Thyroid gland (tissue), 4 donors: ENCODE data around the gene CCKAR. TPM values are rescaled to one million over a fixed set of nuclear protein-coding genes. Genes with fewer than 3 reads are reported as not detected.

ENCODE experiments used
- DNase-seq, 2 donors: peaks; one replicate each; pipeline ENCODE4 v3.0.0-alpha.2; 2019
- H3K27ac ChIP-seq, 3 donors: fragments of 200-600 bp; sonication (generic); 1 replicate in 2 of 3; 2 replicates in 1 of 3; pipeline ENCODE4 v1.5.1; 2016 to 2019; ENCODE audit warnings: mild to moderate bottlenecking in 1 of 3, moderate library complexity in 1 of 3
- H3K27me3 ChIP-seq: fragments of 200-600 bp; sonication (generic); one replicate; pipeline ENCODE4 v1.5.1; 2019
- H3K36me3 ChIP-seq, 2 donors: fragments of 200-600 bp; sonication (generic); one replicate each; pipeline ENCODE4 v1.5.1; 2016 to 2019
- H3K4me1 ChIP-seq, 2 donors: fragments of 200-600 bp; sonication (generic); one replicate each; pipeline ENCODE4 v1.5.1; 2017 to 2019
- H3K4me3 ChIP-seq, 3 donors: fragments of 200-600 bp; sonication (generic); replicated peaks in 1 of 3; 1 replicate in 2 of 3; 2 replicates in 1 of 3; pipeline ENCODE4 v1.5.1; 2016; ENCODE audit warnings: mild to moderate bottlenecking in 1 of 3
- H3K9me3 ChIP-seq: fragments of 200-600 bp; sonication (generic); one replicate; pipeline ENCODE4 v1.5.1; 2017
- CTCF ChIP-seq, 6 experiments: fragments of 200-600 bp in 3 of 6; fragments of 450-650 bp in 3 of 6; sonication (generic) in 3 of 6; IDR thresholded peaks; one replicate each; pipeline ENCODE4 v1.5.1; 2016 to 2019; ENCODE audit warnings: antibody characterized with exemption in 6 of 6, mild to moderate bottlenecking in 2 of 6, inconsistent platforms in 1 of 6, moderate library complexity in 1 of 6
- POLR2A ChIP-seq, 2 donors: fragments of 450-650 bp; IDR thresholded peaks; one replicate each; pipeline ENCODE4 v1.6.1; 2017; ENCODE audit warnings: antibody characterized with exemption in 2 of 2, mild to moderate bottlenecking in 2 of 2, moderate library complexity in 1 of 2
- WGBS, 2 donors: methylation state at CpG; one replicate each; pipeline ENCODE4 v1.1.5; 2017; 5-methylcytosine and 5-hydroxymethylcytosine counted together
- intact Hi-C: fragments of 100-400 bp; cut with DNase I; formaldehyde crosslinking; loops from one replicate; pipeline ENCODE4 v1.15.1; 2023
- total RNA-seq, 4 donors: library from RNA; depleted of rRNA; stranded (reverse); fragments of >200 nt; gene quantifications; one replicate each; pipeline ENCODE4 v1.2.3, GENCODE V29; 2016

The CCKAR gene
- total RNA-seq, 4 donors from 2014 or later, result not detected

- H3K36me3 ChIP-seq, result no peaks in the 10 kb centered on the region
- intact Hi-C loops, result no loop called here
- H3K27ac ChIP-seq, result peak overlapping the region in 1 of 3 donors; percentile 77
- 96 to 97% methylated on average over 5 of the region's 5 CpGs for WGBS, 2 donors
- H3K4me1 ChIP-seq, result peaks cover 9 to 13% of the 10 kb centered on the region in 2 donors
- DNase-seq, result no peak
- TF ChIP-seq POLR2A (IDR thresholded peaks at IDR 0.05), result no peak
- no peak for TF ChIP-seq CTCF (IDR thresholded peaks at IDR 0.05)
- H3K4me3 ChIP-seq, result no peak overlapping the region
- H3K9me3 ChIP-seq, result no peaks in the 10 kb centered on the region
- H3K27me3 ChIP-seq, result no peaks in the 10 kb centered on the region
Observed at GRCh38 chr4:26441771-26442170, 48.5 kb downstream of the CCKAR start.

- no peaks in the 10 kb centered on the region for H3K27me3 ChIP-seq
- H3K36me3 ChIP-seq, result no peaks in the 10 kb centered on the region
- peaks cover 9 to 13% of the 10 kb centered on the region in 2 donors for H3K4me1 ChIP-seq
- intact Hi-C loops, result no loop called here
- TF ChIP-seq CTCF (IDR thresholded peaks at IDR 0.05) (no peak), POLR2A (IDR thresholded peaks at IDR 0.05) (no peak)
- H3K4me3 ChIP-seq, result no peak overlapping the region
- H3K9me3 ChIP-seq, result no peaks in the 10 kb centered on the region
- peak overlapping the region; percentile 50 to 77 (median 73) for H3K27ac ChIP-seq
- peak; percentile 69 to 75 for DNase-seq
- WGBS, 2 donors, result 34 to 39% methylated on average over 7 of the region's 7 CpGs
Observed at GRCh38 chr4:26441102-26441501, 49.2 kb downstream of the CCKAR start.

GRCh38 chr4:26434030-26434639, 56.1 kb downstream of the CCKAR start:
- Histone ChIP-seq H3K36me3 (peaks cover 0 to 24% of the 10 kb centered on the region in 2 donors), H3K9me3 (no peaks in the 10 kb centered on the region), H3K27ac (no peak overlapping the region), H3K4me3 (no peak overlapping the region), H3K4me1 (peaks cover 0 to 3% of the 10 kb centered on the region in 2 donors), H3K27me3 (no peaks in the 10 kb centered on the region)
- intact Hi-C loops, result no loop called here
- no peak for TF ChIP-seq POLR2A (IDR thresholded peaks at IDR 0.05)
- TF ChIP-seq CTCF (IDR thresholded peaks at IDR 0.05), result no peak
- WGBS, 2 donors, result 85% methylated on average over 2 of the region's 2 CpGs
- DNase-seq, result no peak

- Histone ChIP-seq H3K4me1 (peaks cover 0 to 3% of the 10 kb centered on the region in 2 donors), H3K27me3 (no peaks in the 10 kb centered on the region), H3K27ac (no peak overlapping the region), H3K36me3 (peaks cover 0 to 26% of the 10 kb centered on the region in 2 donors), H3K9me3 (no peaks in the 10 kb centered on the region), H3K4me3 (no peak overlapping the region)
- DNase-seq, result no peak
- TF ChIP-seq POLR2A (IDR thresholded peaks at IDR 0.05) (no peak), CTCF (IDR thresholded peaks at IDR 0.05) (no peak)
- intact Hi-C loops, result no loop called here
- 94 to 95% methylated on average over 1 of the region's 1 CpG for WGBS, 2 donors
Observed at GRCh38 chr4:26433556-26433955, 56.7 kb downstream of the CCKAR start.

- Histone ChIP-seq H3K9me3 (no peaks in the 10 kb centered on the region), H3K27ac (no peak overlapping the region), H3K4me3 (no peak overlapping the region), H3K4me1 (peaks cover 0 to 3% of the 10 kb centered on the region in 2 donors), H3K27me3 (no peaks in the 10 kb centered on the region), H3K36me3 (peaks cover 0 to 26% of the 10 kb centered on the region in 2 donors)
- 91 to 93% methylated on average over 5 of the region's 5 CpGs for WGBS, 2 donors
- intact Hi-C loops, result no loop called here
- DNase-seq, result no peak
- TF ChIP-seq POLR2A (IDR thresholded peaks at IDR 0.05) (no peak), CTCF (IDR thresholded peaks at IDR 0.05) (no peak)
Observed at GRCh38 chr4:26432419-26432818, 57.9 kb downstream of the CCKAR start.
